ENCODE data around the gene NAA80. TPM values are rescaled to one million over a fixed set of nuclear protein-coding genes. Genes with fewer than 3 reads are reported as not detected.
A peak's percentile ranks its signal among the peaks of the same experiment; 100 is the strongest.

The NAA80 gene
- total and polyA plus RNA-seq, 2 of the 13 experiments (the other 11 are each of a cell fraction or from before 2014, with no cell fraction given): 3.4 to 8.7 TPM

- no peak for TF ChIP-seq ZNF850 (CRISPR knock-in tag; conservative IDR thresholded peaks at IDR 0.05)
- no peak; the same call in 1 of the 2 replicates for TF ChIP-seq WIZ (CRISPR knock-in tag; IDR thresholded peaks at IDR 0.05)
- TF ChIP-seq MYNN (CRISPR knock-in tag; IDR thresholded peaks at IDR 0.05; ENCODE audit: low read depth): no peak
- 0 out of 2 replicates have a peak, but pooled peaks have one; percentile 8 for TF ChIP-seq SIX1 (CRISPR knock-in tag; IDR thresholded peaks at IDR 0.05; ENCODE audit: borderline replicate concordance)
- TF ChIP-seq YY1 (IDR thresholded peaks at IDR 0.05; ENCODE audit: insufficient read depth, insufficient replicate concordance, low read depth, low read length): peak; percentile 61
- TF ChIP-seq ASH2L (IDR thresholded peaks at IDR 0.05; ENCODE audit: insufficient read length, low read depth, low read length): peak; percentile 80
- TF ChIP-seq ZNF414 (CRISPR knock-in tag; IDR thresholded peaks at IDR 0.05): peak; percentile 30; the same call in 1 of the 2 replicates
- TF ChIP-seq ZEB1 (IDR thresholded peaks at IDR 0.05; ENCODE audit: insufficient replicate concordance, low read depth): no peak
- TF ChIP-seq HCFC1 (IDR thresholded peaks at IDR 0.05; ENCODE audit: low read depth, low read length): peak; percentile 52; the same call in 1 of the 2 replicates
- TF ChIP-seq CEBPG (CRISPR knock-in tag; IDR thresholded peaks at IDR 0.05): peak; percentile 51; the same call in 1 of the 2 replicates
- TF ChIP-seq THAP11 (CRISPR knock-in tag; IDR thresholded peaks at IDR 0.05): peak; percentile 92
- no peak for TF ChIP-seq SMARCE1 (IDR thresholded peaks at IDR 0.05; ENCODE audit: borderline replicate concordance)
- TF ChIP-seq TFDP2 (CRISPR knock-in tag; IDR thresholded peaks at IDR 0.05): peak; percentile 65
- TF ChIP-seq TFE3 (CRISPR knock-in tag; IDR thresholded peaks at IDR 0.05): no peak
- no peak for TF ChIP-seq BCL6 (CRISPR knock-in tag; IDR thresholded peaks at IDR 0.05)
- no peak for TF ChIP-seq ZBTB7A (CRISPR knock-in tag; IDR thresholded peaks at IDR 0.05)
- no peak for TF ChIP-seq POLR2AphosphoS2 (IDR thresholded peaks at IDR 0.05; ENCODE audit: low read depth, low read length)
- TF ChIP-seq IRF2 (CRISPR knock-in tag; IDR thresholded peaks at IDR 0.05): peak; percentile 61
- no peak for TF ChIP-seq NR2F2 (IDR thresholded peaks at IDR 0.05; ENCODE audit: borderline replicate concordance, low read depth)
- TF ChIP-seq ZNF205 (CRISPR knock-in tag; IDR thresholded peaks at IDR 0.05): no peak
- TF ChIP-seq ZNF780A (CRISPR knock-in tag; IDR thresholded peaks at IDR 0.05): no peak
- TF ChIP-seq ZNF503 (CRISPR knock-in tag; IDR thresholded peaks at IDR 0.05): no peak
- no peak for TF ChIP-seq STAG1 (CRISPR knock-in tag; IDR thresholded peaks at IDR 0.05)
These were observed 28.9 kb upstream of the NAA80 start, which contains the start of gene TUSC2 (continued) for GRCh38 chr3:50327943-50328691.
